K562 (cell line): Measurements from ENCODE around the gene RBP3. TPM values are rescaled to one million over a fixed set of nuclear protein-coding genes. Genes with fewer than 3 reads are reported as not detected.

Experiments
- CREM ChIP-seq: IDR thresholded peaks from 2 replicates; pipeline ENCODE4 v1.6.1; 2014; ENCODE audit warnings: antibody characterized with exemption, low read depth
- CTCF ChIP-seq, 3 experiments: IDR thresholded peaks in 2 of 3; conservative IDR thresholded peaks in 1 of 3; 2 replicates each; pipeline ENCODE4 v1.5.1; 2011 to 2012; ENCODE audit warnings: low read length in 3 of 3, mild to moderate bottlenecking in 3 of 3, control low read depth in 2 of 3, improper control_type of control experiment in 1 of 3, inconsistent platforms in 1 of 3, low read depth in 1 of 3, mixed read lengths in 1 of 3, moderate library complexity in 1 of 3; ENCODE audit not compliant: insufficient read depth in 2 of 3
- CXXC5 ChIP-seq: fragments of 250-450 bp; sonication (Bioruptor Pico); IDR thresholded peaks from 2 replicates; pipeline ENCODE4 v1.8.0; 2022; ENCODE audit warnings: inconsistent platforms, mild to moderate bottlenecking, moderate library complexity
- DEAF1 ChIP-seq: fragments of 450-650 bp; formaldehyde crosslinking; IDR thresholded peaks from 2 replicates; pipeline ENCODE4 v1.4.0; 2020; ENCODE audit warnings: mild to moderate bottlenecking, moderate library complexity
- E2F6 ChIP-seq, 2 experiments: IDR thresholded peaks; 2 replicates each; pipeline ENCODE4 v1.6.1; 2011; ENCODE audit warnings: borderline replicate concordance in 1 of 2, control low read depth in 1 of 2, low read depth in 1 of 2, low read length in 1 of 2, mild to moderate bottlenecking in 1 of 2, mixed read lengths in 1 of 2, moderate library complexity in 1 of 2; ENCODE audit not compliant: insufficient read depth in 1 of 2, insufficient read length in 1 of 2, poor library complexity in 1 of 2, severe bottlenecking in 1 of 2; ENCODE audit errors: extremely low read depth in 1 of 2
- HMGXB4 ChIP-seq: sonication (generic); formaldehyde crosslinking; IDR thresholded peaks from 2 replicates; pipeline ENCODE4 v1.8.1; 2023; ENCODE audit warnings: mild to moderate bottlenecking, missing genetic modification reagents
- NR3C1 ChIP-seq: sonication (generic); formaldehyde crosslinking; IDR thresholded peaks from 2 replicates; pipeline ENCODE4 v1.8.1; 2022; ENCODE audit warnings: missing genetic modification reagents
- PHF8 ChIP-seq: fragments of 200-600 bp; sonication (generic); IDR thresholded peaks from 2 replicates; pipeline ENCODE4 v1.6.1; 2012; ENCODE audit warnings: mixed run types, mild to moderate bottlenecking, inconsistent platforms, low read length, moderate library complexity, borderline replicate concordance
- SNRNP70 ChIP-seq: fragments of 200-400 bp; formaldehyde crosslinking; optimal IDR thresholded peaks from 2 replicates; pipeline ENCODE3; 2017; ENCODE audit warnings: low read depth, low read length
- THAP12 ChIP-seq: fragments of 250-450 bp; sonication (Bioruptor Pico); IDR thresholded peaks from 2 replicates; pipeline ENCODE4 v1.9.0; 2021; ENCODE audit warnings: mild to moderate bottlenecking, inconsistent platforms
- VEZF1 ChIP-seq: fragments of 200-800 bp; sonication (Bioruptor generic); IDR thresholded peaks from 2 replicates; pipeline ENCODE4 v1.6.1; 2017; ENCODE audit warnings: missing genetic modification characterization, missing compliant biosample characterization
- ZNF589 ChIP-seq: fragments of 200-800 bp; sonication (Bioruptor generic); IDR thresholded peaks from 2 replicates; pipeline ENCODE4 v1.6.1; 2016; ENCODE audit warnings: low read depth, missing genetic modification characterization, missing compliant biosample characterization
- polyA plus RNA-seq, 8 experiments: library from polyadenylated mRNA; depleted of rRNA in 4 of 8; stranded (reverse) in 5 of 8; unstranded in 3 of 8; fragments of >200 nt; fragmentation: Nextera tagmentation in 2 of 8; fragmentation: Illumina TruSeq in 1 of 8; extraction: Ambion mirVana in 2 of 8; extraction: Trizol in 1 of 8; gene quantifications; 2 replicates each; pipeline versions ENCODE4 v1.2.1 to v1.2.3, GENCODE V29; 2011 to 2014; ENCODE audit warnings: inconsistent platforms in 1 of 8, missing spikeins in 1 of 8
- total RNA-seq, 7 experiments: library from RNA; depleted of rRNA in 6 of 7; stranded (reverse); fragments of >200 nt in 6 of 7; fragmentation: Illumina TruSeq in 2 of 7; extraction: Trizol in 2 of 7; gene quantifications; 2 replicates each; pipeline versions ENCODE4 v1.2.1 to v1.2.3, GENCODE V29; 2011 to 2021; ENCODE audit warnings: low replicate concordance in 1 of 7

The RBP3 gene
- total and polyA plus RNA-seq, 9 of the 15 experiments (the other 6 are each of a cell fraction or from before 2014, with no cell fraction given) = not detected

GRCh38 chr10:47384148-47384921 is 36.2 kb downstream of the RBP3 start, which contains the start of gene ZNF488 (continued):
- TF ChIP-seq HMGXB4 (no peak), THAP12 (CRISPR knock-in tag) (0 out of 2 replicates have a peak, but pooled peaks have one; percentile 54), PHF8 (peak; percentile 30; the same call in 1 of the 2 replicates), CTCF (IDR thresholded peaks at IDR 0.05 in 2 of 3, conservative IDR thresholded peaks at IDR 0.05 in 1 of 3; ENCODE audit: insufficient read depth in 2 of 3, low read depth in 1 of 3, low read length in 3 of 3) (no peak), DEAF1 (CRISPR knock-in tag) (no peak), CXXC5 (peak; percentile 33; the same call in 1 of the 2 replicates), ZNF589 (no peak), SNRNP70 (no peak), VEZF1 (peak; percentile 74), E2F6 (IDR thresholded peaks at IDR 0.05; ENCODE audit: borderline replicate concordance in 1 of 2, extremely low read depth in 1 of 2, insufficient read depth in 1 of 2, insufficient read length in 1 of 2, low read depth in 1 of 2, low read length in 1 of 2, poor library complexity in 1 of 2, severe bottlenecking in 1 of 2) (peak; percentile 58 to 83), CREM (peak; percentile 2; the same call in 1 of the 2 replicates), NR3C1 (CRISPR knock-in tag) (no peak)
- TF ChIP-seq, all 486 proteins: peak for 33
